Hepatic stellate cell (primary cell): ENCODE data around the gene LRCH3.
"Not testable (repeated sequence)": the region's sequence is repeated elsewhere in the genome, so short reads cannot be mapped to it uniquely, and the experiment has no call there.

Experiments used
- DNase-seq: peaks from one replicate; pipeline ENCODE4 v3.0.0; 2011; ENCODE audit warnings: low spot score

Gene LRCH3

GRCh38 chr3:197887430-197888053 lies 96.5 kb downstream of the LRCH3 start:
- not testable (repeated sequence) for DNase-seq

DNA sequence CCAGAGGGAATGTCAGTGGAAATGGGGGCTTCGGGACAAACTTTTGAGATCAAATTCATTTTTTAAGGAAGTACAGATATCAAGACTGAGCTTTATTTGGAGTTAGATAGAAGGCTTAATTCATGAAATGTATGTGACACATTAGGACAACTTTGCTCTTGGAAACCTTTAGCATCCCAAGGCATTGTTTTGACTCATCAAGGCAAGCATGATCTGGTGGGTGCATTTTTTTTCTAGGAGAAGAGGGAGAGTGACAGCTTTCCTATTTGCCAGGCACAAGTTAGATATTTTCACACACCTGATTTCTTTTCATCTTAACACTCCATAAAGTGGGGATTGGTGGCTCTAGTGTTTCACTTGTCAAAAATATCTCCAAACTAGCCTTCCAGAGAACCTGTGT lies 97.5 kb downstream of the LRCH3 start:
- DNase-seq: no peak

DNA sequence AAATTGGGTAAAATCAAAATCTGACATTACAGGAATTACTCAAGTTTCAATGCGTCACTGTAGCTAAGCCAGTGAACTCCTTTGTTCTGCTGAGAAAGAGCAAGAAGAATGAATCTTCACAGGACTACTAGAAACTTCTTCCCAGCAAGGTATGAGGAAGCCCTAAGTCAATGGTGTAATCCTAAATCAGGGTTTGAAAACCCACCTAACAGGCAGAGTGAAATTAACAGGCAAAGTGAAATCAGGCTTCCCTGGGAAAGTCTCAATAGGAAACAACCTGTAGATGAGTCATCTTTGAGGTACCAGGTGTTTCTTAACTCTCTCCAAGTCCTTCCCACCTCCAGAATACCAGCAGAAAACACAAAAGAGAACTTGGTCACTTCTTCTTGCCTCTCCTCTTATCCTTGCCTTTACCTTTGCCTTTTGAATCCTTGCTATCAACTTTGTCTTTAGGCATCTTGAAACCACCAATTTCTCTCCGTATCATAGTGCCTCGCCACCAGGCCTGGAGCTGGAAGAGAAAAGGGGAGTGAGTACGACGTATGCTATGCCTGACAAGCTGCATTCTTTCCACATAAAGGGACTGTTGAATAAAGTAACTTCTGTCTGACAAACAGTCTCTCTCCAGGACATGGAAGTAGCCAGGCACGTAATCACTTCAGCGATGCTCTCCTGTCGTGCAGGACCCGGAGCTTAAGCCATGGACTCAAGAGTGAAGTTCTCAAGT lies 98.3 kb downstream of the LRCH3 start:
- no peak for DNase-seq

DNA sequence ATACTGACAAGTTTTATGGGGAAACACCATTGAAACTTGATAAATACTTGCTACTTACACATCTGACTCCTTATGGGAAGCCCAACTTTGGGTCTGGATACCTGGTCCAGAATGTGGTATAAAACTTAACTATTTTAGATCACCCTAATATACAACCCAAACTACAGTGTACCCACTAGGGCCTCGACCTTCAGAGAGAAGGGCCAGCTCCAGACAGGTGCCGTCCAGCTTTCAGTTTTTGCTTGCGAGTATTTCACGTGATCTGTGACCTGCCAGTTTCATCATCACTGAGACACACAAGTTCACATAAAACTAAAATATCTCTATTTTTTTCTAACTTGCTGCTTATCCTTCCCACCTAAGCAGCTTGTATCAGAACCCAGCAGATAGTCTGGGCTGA lies 99.6 kb downstream of the LRCH3 start:
- DNase-seq: no peak

DNA sequence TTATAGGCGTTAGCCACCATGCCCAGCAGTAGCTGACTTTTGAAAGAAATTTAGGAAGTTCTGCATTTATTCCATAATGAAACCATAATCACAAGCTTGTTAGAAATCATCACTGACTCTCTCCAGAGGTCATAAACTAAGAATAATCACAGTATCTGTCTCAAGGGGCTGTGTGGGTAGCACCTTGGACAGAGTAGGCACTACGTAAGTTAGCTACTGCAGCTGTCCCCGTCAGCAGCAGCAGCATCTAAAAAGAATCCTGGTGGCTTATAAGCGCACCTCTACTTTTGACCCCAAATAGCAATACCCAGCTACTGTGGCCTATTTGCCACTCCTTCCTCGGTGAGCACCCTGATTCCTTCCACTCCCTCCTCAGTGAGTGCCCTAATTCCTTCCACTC lies 101.1 kb downstream of the LRCH3 start:
- DNase-seq: no peak

GRCh38 chr3:197896421-197896820 lies 105.4 kb downstream of the LRCH3 start:
- DNase-seq: no peak

- DNase-seq: no peak
Observed at GRCh38 chr3:197899833-197900478, 108.9 kb downstream of the LRCH3 start.

DNA sequence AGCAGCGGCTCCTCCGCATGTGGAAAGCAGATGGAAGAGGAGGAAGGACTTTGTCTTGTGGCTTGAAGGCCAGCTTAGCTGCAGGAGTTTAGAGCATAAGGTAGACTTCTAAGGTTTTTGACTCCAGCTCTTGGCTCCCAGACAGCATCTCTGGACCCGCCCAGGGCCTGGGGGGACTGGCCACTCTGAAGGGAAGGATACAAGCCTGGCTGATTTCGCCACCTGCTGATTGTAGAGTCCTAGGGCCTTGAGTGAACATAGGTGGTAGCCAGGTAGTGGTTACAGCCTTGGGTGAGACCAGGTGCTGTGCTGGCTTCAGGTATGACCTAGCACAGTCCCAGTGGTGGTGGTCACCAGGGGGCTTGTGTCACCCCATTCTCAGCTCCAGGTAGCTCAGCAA lies 110.6 kb downstream of the LRCH3 start:
- DNase-seq: no peak

DNA sequence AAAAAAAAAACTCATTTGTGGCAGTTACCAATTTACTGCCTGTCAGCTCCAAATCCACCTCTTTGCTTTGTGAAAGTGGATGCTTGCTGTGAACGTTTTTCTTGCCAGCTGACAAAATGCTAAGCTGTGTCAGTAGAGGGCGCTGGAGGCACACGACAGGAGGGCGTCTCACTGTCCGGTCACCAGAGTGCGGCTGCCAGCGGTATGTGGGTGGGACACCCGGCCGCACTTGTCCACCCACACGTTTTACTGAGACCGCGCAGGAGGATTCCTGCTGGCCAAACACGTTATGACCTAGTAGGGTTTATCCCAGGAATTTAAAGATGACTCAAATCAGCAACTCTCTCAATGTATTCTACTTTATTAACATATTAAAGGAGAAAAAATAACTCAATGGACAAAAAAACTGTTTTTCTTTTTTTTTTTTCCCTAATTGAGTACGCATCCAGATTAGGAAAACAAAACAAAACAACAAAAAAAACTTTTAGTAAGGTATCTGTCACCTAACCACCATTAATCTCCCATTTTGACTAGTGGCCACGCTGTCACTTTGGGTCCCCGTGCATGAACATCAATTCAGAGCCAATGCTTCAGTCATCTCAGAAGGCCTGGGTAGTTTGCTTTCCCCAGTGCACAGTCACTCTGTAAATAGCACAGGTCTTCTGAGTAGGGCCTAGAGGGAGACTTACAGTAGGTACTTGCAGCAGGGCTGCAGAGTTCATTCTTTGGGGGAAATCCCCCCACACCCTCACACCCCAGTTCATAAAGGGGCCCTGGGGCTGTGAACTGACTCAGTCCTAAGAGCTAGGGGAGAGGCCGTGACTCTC lies 115.2 kb downstream of the LRCH3 start:
- peak; percentile 89 for DNase-seq

- DNase-seq: no peak
Observed at GRCh38 chr3:197906850-197907187, 115.8 kb downstream of the LRCH3 start.

DNA sequence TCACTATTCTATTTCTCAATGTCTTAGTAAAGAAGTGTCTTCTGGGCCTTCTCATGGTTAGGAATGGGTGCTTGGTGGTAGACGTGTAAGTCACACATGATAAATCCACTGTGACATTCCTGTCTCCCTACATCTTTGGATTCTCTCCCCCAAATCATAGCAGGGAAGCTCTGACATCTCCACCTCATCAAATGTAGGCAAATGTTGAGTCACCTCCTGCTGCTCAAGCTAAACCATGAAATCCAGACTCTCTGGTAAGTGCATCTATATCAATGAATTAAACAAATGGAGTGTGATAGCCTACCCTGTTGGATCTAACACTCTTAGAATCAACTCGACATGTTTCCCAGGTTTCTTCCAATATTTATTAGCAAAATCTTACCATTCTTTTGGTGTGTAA lies 116.1 kb downstream of the LRCH3 start:
- no peak for DNase-seq

- DNase-seq: not testable (repeated sequence)
Observed at GRCh38 chr3:197908550-197908949, 117.5 kb downstream of the LRCH3 start.

DNA sequence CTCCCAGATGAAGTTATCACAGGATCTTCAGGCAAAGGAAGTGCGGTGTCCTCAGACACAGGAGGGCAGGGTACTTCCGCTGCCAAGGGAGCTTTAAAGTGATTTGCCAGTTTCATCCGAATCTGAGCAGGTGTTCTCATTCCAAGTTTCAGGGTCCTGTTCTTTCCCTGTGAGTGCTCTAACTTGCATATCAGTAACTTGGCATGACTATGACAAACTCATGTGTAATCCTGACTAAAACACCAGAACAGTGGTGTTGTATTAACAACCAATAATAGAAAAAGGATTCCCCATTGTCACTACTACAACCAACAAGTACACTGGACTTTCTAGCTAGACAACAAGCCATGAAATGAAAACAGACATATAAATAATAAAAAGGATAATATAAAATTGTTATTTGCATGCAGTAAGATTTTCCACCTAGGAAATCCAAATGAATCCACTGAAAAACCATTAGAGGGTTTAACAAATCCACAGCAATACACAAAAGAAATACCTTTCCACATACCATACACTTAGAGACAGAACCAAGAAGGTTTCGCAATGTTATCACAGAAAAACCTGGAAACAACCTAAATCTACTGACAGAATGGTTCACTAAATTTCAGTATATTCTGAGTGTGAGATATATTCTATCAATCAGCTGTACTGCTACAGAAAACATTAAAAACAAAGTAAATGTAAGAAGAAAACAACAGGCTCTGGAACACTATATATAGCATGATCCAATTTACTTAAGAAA lies 118.1 kb downstream of the LRCH3 start:
- no peak for DNase-seq

DNA sequence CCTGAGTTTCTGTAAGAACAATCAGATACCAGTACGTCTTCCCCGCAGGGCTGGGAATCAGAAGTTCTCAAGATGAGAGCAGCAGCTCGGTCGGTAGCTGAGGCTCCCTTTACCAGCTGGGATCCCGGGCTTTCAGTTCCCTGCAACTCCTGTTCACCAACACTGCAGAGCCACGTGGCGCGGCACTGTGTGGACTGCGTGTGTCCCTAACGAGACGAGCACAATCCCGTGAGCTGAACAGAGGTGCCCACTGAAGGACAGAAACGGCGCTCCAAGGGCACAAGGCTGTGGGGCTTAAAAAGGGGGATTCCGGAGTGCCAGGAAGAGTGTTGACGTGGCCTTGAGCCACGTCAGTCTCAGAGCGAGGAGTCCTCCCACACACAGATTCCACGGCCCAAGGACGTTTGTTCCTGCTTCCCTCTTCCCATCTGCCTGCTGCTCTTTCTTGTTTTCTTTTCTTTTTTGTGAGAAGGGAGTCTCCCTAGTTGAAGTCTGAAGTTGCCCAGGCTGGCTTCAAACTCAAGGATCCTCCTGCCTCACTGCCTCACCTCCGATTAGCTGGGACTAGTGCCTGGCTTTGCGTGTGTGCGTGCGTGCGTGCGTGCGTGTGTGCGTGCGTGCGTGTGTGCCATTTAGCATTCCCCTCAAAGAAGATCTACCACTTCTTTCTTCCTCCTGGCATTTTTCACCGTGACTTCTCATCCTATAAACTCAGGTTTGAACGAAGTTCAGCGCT lies 121.9 kb downstream of the LRCH3 start:
- DNase-seq: no peak

DNA sequence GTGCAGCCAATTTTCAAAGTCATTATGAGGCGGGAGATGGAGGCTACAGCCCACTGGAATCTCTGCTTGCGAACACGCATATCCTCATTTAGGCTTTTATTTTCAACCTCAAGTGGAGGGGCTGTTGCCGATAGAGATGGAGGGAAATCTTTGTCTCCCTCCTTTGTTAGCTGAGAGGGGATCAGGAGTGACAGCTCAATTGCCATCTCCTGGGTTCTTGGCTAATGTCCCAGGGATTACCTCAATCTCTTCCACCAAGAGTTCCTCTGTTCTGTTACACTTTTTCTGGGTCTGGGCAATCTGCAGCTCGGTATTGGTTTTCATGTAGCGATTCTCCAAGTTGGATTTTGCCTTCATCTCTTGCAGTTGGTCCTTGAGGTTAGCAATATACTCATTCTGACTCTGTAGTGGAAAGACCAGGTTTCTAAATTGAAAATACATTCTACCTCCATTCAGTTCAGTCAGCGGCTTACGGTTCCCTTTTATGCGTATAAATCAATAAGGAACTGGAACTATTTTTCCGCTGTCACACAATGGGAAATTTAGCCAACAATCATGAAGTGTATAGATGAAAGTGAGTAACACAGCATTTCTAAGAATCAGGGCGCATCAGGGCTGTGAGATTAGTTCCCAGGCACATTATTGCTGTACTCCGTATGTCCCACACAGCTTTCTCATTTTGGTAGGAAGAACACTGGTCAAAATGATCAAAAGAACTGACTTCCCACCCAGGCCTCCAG lies 122.8 kb downstream of the LRCH3 start:
- DNase-seq: no peak

- not testable (repeated sequence) for DNase-seq
Observed at GRCh38 chr3:197921429-197922275, 130.6 kb downstream of the LRCH3 start.

DNA sequence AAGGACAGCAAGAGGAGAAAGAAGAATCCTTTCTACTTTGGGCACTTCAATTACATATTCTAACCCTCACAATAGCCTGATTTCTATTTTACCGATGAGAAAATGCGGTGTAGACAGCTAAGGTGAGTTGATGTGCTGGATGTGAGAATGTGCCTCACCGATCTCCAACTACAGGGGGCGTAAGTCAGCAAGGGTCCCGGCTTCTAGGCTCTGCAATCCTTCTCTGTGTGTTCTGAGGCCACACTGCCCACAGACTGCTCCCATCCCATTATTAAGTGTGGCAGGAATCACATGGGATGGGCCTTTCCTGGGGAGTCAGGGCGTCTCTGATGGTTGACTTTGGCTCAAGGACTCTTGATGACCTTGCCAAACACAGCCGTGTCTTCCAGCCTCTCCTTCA lies 135.4 kb downstream of the LRCH3 start:
- DNase-seq: no peak

DNA sequence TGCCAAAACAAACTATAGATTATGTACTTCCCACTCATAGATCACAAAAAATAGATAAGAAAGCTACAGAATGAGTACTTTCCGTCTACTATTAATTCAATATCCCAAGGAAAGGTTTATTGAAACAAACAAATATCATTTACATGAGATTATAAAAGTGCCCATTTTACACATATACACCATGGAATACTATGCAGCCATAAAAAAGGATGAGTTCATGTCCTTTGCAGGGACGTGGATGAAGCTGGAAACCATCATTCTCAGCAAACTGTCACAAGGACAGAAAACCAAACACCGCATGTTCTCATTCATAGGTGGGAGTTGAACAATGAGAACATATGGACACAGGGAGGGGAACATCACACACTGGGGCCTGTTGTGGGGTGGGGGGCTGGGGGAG lies 136.5 kb downstream of the LRCH3 start:
- DNase-seq: not testable (repeated sequence)

GRCh38 chr3:197936819-197937384 lies 145.8 kb downstream of the LRCH3 start:
- DNase-seq: no peak
